CD4-positive, alpha-beta T cell treated with Interleukin-21 for 1 hour (primary cell): ENCODE results near the gene ZNF503.

ENCODE experiments used
- DNase-seq: peaks from one replicate; pipeline ENCODE4 v3.0.0-alpha.2; 2020

ZNF503 gene, protein sequence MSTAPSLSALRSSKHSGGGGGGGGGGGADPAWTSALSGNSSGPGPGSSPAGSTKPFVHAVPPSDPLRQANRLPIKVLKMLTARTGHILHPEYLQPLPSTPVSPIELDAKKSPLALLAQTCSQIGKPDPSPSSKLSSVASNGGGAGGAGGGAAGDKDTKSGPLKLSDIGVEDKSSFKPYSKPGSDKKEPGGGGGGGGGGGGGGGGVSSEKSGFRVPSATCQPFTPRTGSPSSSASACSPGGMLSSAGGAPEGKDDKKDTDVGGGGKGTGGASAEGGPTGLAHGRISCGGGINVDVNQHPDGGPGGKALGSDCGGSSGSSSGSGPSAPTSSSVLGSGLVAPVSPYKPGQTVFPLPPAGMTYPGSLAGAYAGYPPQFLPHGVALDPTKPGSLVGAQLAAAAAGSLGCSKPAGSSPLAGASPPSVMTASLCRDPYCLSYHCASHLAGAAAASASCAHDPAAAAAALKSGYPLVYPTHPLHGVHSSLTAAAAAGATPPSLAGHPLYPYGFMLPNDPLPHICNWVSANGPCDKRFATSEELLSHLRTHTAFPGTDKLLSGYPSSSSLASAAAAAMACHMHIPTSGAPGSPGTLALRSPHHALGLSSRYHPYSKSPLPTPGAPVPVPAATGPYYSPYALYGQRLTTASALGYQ

DNA sequence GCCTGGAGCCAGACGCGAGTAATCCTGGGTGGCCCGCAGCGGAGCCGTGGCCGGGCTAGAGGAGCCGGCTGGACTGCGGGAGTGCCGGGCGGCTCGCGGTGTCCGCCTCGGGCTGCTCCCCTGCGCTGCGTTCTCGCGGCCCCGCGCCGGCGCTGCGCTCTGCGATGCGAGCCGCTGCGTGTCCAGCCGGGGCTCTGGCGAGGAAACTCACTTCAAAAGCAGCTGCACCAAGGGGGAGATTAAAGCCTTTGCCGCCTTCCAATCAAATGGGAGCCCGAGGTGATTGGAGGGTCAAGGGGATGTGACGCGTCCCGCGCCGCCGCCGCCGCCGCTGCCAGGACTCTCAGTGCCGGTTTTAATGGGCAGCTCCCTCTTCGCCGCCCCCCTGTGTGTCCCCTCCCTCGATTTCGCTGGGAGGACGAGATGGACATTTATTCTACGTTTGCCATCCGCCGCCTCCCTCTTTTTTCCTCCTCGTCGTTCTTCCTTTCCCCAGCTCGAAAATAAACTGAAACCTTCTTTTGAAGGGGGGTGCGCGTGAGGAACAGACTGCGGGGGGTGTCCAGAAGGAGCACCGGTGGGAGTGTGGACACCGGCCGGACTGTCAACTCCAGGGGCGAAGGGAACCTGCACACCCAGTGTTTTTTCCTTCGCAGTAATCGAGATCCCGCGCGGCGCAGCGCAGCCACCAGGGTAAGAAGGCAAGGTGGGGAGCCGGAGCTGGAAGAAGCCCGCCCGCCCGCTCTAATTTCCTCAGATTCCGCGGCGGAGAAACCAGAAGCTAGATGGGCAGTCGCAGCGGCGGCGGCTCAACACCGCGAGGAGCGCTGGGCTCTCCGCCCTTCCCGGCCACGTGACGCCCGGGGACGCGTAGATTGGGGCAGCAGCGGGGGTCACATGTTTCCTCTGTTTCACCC is at the start of gene ZNF503:
ZNF503 (minus strand) TSS at position 196 of the 917 bp plus-strand sequence. CDS start 345 bp downstream, outside the sequence.
- peak; percentile 39 for DNase-seq

DNA sequence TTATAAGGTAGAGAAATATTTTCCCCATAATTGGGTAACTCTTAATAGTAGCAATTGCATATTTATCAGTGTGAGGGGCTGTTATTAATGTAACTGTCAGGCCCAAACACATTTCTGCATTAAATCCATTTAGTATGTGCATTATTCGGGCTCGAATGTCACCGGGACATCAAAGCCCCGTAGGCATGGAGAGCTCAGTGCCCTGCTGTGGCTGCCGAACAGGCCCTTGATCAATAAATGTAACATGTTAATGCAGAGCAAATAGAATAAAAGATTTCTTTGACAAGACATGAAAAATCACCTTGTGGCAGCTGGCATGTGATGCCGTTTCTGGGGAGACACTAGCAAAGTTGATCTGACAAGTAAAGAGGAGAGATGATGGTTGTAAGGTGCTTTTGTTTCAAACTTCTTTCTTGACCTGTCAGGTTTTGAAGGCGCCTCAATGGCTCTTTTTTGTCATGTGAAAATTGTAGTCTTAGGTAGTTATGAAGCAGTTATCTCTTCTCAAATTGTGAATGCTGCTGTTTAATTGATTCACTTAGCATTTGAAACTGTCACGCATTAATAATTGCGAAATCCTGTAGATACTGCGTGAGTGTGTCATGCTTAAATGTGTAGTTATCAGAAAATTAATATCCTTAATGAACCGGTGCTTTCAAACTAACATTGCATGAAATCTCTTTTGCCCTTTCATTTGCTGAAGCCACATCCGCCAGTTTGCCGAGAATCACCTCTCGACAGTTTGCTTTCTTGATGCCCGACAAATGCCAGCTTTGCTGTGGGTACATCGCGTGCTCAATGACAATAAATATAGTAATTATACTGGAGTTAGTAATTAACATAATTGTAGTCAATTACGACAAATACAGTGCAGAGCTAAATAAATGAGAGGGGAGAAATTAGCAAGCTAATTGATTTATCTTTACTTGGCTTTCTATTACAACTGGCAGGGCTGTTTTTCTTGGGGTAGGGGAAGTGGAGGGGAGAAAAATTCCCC is 49.4 kb upstream of the ZNF503 start:
- no peak for DNase-seq

DNA sequence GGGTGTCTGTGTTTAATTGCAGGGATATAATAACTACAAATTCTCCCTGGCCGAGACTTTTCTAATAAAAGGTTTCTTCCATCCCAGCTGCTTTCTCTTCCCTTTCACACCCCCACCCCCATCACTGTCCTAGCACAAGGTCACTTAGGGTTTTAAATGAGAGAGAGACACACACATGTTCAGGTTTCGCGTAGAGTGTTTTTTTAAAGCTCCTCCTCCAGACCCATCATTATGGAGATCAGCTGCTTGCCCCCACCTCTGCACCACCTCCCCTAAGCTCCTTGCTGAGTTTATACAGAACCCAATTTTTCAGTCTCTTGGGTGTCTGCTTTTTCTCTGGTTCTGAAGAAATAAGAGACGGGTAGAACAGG is 48.5 kb upstream of the ZNF503 start:
- no peak for DNase-seq

DNA sequence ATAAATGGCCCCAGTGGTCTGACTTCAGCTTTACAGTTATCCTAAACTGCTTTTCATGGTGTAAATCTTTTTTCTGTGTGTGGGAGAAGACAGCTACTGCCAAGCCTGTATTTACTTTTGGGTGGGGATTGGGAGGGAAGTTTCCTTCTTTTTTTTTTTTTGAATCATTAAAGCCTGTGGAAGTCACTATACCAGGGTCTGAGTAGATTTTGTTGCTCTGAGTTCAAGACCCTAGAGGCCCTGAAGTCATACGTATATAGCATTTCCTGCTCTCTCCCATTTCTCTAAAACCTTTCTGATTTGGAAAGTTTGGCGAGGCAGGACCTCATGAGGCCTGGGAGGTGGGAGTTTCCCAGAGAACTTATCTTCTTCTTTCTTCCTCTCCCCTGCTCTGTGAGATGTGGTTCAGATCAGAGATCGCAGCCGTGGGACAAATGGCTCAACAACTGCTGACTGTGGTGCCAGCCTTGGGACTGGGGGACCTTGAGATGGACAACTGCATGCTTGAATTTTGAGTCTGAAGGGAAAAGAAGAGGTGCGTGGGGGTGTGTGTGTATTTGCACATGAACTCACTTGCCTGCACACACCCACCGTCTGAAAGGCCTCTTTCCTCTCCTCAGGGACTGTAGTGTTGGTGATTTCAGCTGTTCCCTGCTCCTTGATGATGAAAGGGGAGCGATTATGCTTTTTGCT is 48.0 kb upstream of the ZNF503 start:
- DNase-seq, result no peak

DNA sequence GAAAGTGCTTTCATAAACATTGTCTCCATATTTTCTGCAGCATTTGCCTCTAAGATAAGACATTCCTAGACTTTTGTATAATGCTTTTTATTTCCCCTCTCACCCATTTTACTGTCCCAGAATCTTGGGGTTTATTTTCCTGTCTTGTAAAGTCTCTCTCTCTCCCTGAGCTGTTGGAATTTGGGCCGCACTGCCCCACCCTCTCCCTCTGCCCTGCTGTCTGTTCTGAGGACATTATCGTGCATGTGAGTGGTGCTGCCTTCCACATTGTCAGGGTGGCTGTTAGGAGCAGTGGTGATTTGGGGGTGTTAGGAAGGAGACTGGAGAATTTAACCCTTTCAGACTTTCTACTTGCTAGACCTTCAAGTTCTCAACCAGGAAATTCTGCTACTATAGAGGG is 46.6 kb upstream of the ZNF503 start:
- no peak for DNase-seq

DNA sequence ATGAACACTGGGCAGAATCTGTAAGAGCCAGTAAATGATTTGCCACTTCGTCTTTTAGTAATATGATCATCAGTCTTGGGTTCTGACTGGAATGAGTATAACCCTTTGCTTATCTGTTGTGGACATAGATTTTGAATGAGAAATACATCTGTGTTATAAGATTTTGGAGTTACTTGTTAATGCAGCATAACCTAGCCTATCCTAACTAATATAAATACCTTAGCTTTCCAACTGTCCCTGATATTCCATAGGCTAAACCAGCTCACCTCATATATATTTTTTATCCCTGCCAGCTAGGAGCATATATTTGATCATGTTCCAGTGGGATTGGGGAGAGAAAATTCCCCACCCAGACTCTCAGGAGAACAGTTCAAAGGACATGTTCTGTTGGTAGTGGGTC is 44.9 kb upstream of the ZNF503 start:
- DNase-seq, result no peak

DNA sequence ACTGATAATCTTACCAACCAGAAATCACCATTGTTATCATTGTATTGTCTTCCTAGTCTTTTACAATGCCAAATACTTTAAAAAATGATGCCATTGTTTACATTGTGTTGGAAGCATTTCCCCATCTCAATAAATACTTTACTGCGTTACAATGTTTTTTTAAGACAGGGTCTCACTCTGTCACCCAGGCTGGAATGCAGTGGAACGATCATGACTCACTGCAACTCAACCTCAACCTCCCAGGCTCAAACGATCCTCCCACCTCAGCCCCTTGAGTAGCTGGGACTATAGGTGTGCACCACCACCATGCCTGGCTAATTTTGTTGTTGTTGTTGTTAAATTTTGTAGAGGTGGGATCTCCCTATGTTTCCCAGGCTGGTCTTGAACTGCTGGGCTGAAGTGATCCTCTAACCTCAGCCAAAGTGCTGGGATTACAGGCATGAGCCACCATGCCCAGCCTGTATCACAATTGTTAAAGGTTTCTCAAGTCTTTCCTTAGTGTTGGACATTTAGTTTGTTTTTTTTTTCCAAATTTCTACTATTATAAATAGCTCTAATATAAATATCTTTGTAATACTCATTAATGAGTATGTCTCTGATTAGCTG is 43.3 kb upstream of the ZNF503 start:
- no peak for DNase-seq

DNA sequence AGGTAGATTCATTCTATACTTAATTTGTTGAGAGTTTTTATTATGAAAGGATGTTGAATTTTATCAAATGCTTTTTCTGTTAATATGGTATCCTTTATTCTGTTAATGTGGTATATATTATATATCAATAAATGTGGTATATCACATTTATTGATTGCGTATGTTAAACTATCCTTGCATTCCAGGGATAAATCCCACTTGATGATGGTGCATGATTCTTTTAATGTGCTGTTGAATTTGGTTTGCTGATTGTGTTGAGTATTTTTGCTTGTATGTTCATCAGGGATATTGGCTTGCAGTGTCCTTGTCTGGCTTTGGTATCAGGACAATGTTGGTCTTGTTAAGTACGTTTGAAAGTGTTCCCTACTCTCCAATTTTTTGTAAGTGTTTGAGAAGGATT is 41.8 kb upstream of the ZNF503 start:
- DNase-seq, result no peak

DNA sequence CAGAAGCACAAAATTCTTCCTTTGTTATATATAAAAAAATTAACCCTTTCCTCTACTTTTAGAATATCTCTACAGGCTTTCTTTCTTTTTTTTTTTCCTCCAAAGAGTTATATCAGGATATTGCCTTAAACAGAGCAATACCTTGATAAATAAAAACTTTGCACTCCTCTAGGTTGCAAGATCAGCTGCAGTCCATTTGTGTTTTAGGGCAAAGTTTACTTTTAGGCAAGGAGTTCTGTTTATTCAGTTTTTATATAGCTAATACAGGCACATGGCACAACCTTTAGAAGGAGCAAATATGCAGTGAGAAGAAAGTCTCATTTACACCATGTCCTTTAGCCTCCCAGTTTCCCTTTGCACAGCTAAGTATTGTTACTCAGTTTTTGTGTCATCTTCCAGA is 40.1 kb upstream of the ZNF503 start:
- no peak for DNase-seq

DNA sequence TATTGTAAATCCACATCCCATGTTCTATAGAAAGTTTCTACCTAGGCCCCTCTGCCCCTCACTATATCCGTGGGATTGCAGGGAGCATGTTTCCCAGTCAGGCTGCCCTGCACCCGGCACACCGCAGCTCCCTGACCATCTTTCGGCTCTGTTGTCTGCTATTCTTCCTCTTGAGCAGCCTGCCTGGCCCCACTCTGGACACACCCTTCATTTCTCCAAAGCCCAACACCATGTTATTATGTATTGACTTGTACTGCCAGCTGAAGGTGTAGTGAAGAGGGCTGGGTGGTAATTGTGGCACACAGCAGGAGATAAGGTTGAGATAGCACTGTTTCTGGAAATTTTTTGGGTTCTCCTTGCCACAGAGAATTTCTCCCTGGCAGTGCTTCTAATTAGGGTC is 39.6 kb upstream of the ZNF503 start:
- DNase-seq, result no peak

DNA sequence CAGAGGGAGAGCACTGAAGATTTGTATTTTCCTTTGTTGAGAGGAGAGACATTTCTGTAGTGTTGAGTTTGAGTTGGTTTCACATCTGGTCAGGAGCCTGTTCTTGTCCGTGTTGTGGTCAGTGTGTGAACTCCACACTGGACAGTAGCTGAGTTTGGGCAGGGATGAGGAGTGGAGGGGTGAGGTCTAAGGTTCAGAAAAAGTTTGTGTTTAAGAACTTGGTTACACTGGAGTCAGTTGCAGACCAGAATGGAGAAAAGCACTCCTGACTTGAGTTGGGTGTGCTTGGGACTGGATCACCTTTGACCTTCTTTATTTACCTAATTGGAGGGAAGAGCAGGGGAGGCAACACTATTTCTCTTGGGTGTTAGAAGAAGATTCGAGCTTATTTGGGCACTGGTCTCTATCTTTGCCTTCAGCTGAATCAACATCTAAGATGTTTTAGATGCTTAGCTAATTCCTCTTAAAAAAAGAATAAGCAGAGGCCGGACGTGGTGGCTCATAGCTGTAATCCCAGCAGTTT is 38.8 kb upstream of the ZNF503 start:
- DNase-seq, result no peak

DNA sequence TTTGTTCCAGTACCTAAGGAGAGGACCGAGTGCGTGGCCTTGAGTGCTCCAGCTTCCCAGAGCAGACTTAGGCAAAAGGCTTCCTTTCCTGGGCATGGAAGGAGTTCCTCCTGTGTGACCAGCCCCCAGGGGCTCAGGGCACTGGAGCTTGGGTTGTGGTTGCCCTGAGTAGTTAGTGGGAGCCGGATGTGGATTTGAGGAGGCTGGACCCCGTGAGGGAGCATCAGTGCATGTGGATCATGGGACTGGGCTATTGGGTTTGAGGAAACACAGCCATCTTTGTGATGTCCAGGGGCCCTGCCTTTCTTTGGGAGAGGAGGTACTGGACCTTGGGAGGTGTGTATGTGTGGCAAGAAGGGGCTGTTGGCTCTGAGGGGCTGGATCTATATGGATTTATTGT is 38.2 kb upstream of the ZNF503 start:
- DNase-seq, result no peak

DNA sequence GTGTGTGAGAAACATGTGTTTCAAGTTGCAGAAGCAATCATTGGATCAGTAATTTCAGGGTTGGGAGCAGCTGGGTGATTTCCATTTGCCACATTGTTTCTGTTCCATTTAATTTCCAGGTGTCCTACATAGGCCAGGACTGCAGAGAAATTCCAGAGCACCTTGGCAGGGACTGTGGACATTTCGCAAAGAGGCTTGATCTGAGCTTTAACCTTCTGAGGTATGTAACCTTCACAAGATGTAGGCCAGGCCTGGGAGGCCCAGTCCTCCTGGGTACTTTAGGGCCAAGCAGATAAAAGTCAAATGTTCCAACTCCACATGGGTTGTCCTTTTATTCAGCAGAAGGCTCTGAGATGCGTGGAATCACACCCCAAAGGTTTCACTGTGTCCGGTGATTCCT is 36.7 kb upstream of the ZNF503 start:
- DNase-seq, result no peak

DNA sequence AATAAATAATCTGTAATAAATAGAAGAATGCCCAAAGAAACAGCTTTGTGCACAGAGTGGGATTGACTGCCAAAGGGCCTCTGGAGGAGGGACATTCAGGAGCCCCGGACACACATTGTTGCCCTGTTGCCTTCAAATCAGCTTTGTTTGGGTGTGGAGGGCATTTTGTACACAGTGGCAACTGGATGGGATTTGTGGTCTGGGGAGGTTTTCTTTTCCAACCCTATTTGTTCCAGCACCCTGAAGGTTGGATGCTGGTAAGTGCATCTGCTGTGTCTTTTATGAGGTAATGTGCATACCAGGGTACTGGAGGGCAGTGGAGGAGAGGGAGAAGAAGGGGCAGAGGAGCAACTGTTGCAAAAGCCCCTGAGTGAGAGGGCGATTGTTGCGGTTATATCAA is 36.1 kb upstream of the ZNF503 start:
- no peak for DNase-seq

DNA sequence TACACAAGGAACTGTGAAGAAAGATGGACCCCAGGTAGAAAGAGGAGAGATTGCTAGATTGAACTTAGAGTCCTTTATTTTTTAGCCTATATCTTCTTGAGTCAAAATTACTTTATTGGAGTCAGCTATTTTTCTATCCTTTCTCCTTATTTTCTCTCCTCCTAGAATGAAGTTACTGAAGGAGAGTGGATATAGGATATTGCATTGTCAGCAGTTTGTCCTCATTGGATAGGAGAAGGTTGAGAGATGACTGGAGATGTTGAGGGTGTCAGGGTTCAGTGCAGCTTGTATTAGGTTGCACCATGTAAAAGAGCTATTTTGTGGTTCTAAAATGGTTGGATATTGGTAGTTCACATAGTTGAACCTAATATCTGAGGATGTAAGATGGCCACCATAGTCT is 35.3 kb upstream of the ZNF503 start:
- no peak for DNase-seq

DNA sequence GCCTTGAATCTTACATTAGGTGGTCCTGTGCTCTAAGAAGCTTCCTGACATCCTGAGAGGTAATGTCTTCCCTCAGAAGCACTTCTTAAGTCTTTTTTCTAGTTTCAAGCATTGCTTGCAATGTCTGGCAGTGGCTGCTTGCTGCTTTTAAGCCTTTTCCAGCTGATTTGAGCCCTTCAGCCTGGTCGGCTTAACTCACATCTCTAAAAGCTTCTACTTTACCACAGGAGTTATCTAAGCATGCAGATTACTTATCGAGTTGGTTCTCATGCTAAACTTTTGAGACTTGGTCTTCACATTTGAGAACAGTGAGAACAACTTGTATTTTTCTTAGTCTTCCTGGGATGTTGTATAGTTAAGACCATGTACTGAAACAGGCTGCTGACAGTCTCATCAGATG is 33.7 kb upstream of the ZNF503 start:
- DNase-seq, result no peak

DNA sequence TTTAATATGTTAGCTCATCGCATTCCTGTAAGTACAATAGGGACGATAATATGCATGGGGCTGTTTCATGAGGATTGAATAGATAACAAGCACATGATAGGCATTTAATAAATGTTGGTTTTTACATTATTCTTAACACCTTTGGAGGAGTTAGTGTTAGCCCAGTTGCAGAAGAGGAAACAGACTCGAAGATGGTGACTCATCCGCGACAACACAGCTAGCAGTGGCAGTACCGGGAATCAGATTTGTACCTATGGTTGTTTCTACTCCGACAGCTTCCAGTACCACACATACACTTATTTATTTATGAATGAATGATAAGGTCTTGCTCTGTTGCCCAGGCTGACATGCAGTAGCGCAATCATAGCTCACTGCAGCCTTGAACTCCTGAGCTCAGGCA is 32.7 kb upstream of the ZNF503 start:
- DNase-seq, result no peak

DNA sequence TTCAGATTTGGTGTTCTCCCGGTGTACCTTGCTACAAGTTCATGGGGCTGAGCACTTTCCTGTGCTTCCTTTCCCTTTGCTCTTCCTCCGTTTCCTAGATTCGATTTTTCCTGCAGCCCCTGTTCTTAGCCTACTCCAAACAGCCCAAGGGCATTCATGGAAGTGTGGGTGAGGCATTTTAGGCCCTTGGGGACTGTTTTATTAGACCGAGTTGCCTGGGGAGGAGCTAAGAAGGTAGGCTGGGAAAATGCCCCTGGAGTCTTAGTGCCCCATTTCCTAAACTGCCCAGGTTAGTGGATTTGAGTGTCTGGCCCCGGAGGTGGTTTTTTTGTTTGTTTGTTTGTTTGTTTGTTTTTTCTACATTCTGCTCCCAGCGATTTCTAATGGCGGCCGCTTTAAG is 31.7 kb upstream of the ZNF503 start:
- no peak for DNase-seq

DNA sequence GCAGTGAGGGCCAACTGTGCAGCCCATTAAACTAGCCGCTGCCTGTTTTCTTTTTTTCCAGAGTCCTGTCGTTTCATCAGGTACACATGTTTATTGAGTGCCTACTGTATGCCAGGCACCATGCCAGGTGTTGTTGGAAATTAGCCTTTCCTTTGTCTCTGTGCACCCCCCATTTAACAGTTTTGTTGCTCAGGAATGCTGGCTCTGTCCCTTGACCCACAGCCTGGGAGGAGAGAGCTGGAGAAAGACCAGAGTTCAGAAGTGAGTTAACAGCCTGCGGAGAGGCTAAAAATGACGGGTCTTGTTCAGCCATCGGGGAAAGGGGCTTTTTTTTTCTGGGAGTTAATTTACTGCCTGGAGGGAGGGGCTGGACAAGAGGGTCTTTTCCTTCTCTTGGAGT is 31.2 kb upstream of the ZNF503 start:
- DNase-seq, result no peak

DNA sequence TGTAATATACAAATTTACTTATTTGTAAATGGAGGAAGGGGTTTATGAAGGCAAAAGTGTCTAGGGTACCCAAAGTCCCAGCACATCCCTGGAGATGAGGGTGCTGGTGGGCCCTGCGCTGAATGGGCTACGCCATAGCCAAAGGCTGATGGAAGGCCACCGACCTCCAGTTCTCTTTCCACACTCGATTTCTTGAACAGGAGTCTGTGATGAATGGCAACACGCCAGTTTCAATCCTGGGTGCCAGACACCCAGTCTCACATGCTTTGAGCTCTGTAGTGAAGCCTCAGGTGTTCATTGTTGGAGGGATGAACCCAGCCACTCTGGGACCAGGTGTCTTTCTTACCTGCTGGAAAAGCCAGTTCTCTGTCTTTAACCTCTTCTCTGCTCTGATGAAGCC is 30.6 kb upstream of the ZNF503 start:
- no peak for DNase-seq
